ENCODE measurements around the gene ZNF638.
"Not testable (repeated sequence)": the region's sequence is repeated elsewhere in the genome, so short reads cannot be mapped to it uniquely, and the experiment has no call there.

ZNF638 gene

GRCh38 chr2:71402427-71402826 lies 70.8 kb downstream of the ZNF638 start:
- DNase-seq (ENCODE audit: low spot score), result no peak

- DNase-seq (ENCODE audit: low spot score), result no peak
Observed at GRCh38 chr2:71409611-71410010, 78.0 kb downstream of the ZNF638 start.

- DNase-seq (ENCODE audit: low spot score), result no peak
Observed at GRCh38 chr2:71410696-71411095, 79.1 kb downstream of the ZNF638 start.

GRCh38 chr2:71416866-71417265 lies 85.3 kb downstream of the ZNF638 start:
- DNase-seq (ENCODE audit: low spot score), result not testable (repeated sequence)

DNA sequence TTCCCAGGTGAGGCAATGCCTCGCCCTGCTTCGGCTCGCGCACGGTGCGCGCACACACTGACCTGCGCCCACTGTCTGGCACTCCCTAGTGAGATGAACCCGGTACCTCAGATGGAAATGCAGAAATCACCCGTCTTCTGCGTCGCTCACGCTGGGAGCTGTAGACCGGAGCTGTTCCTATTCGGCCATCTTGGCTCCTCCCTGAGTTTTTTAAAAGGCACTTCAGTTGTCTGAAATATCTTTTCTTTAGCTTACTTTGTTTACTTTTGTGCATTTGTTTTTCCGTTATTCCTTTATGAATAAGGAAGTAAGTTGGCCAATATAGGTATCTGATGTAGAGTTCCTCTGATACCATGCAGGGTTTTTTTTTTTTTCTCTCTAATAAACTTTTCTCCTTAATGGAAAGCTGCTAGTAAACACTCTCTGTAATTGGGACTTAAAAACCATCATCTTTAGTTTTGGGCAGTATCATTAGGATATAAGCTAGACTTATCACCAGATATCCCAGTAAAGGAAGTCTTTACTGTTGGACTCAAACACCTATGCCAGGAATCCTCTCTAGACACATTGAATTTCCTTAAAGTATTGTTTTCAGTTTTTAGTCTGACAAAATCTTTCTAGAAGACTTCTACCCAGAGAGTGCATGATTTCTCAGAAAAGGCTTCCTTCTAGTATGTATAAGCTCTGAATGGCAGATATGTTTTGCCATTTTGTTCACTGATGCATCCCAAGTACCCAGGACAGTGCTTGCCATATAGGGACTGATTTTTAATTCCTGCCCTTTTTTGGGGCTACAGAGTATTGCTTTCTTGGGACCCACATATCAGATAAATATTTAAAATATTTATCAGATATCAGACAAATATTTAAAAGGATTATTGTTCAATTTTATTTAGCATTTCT lies 86.0 kb downstream of the ZNF638 start:
- no peak for DNase-seq (ENCODE audit: low spot score)

GRCh38 chr2:71419145-71419544 lies 87.6 kb downstream of the ZNF638 start:
- DNase-seq (ENCODE audit: low spot score), result no peak

DNA sequence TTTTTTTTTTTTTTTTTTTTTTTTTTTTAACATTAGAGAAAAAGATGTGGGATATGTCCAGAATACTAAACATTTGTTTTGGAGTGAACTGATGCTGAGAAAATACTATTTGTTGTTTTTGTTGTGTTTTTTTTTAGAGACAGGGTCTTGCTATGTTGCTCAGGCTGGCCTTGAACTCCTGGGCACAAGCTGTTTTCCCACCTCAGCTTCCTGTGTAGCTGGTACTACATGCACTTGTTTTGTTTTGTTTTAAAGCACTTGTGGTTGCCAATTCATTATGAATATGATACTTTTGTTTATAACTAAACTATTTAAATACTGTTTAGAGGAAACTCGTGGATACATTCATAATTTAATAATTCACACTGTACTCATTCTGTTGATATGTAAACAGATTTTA lies 88.4 kb downstream of the ZNF638 start:
- DNase-seq (ENCODE audit: low spot score), result no peak

DNA sequence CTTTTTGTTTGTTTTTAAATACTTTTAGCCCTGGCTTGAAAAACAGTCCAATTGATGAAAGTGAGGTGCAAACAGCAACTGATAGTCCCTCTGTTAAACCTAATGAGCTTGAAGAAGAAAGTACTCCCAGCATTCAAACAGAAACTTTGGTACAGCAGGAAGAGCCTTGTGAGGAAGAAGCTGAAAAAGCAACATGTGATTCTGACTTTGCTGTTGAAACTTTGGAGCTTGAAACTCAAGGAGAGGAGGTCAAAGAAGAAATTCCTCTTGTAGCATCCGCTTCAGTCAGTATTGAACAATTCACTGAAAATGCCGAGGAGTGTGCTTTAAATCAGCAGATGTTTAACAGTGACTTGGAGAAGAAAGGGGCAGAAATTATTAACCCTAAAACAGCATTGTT lies 91.2 kb downstream of the ZNF638 start:
- DNase-seq (ENCODE audit: low spot score), result no peak

DNA sequence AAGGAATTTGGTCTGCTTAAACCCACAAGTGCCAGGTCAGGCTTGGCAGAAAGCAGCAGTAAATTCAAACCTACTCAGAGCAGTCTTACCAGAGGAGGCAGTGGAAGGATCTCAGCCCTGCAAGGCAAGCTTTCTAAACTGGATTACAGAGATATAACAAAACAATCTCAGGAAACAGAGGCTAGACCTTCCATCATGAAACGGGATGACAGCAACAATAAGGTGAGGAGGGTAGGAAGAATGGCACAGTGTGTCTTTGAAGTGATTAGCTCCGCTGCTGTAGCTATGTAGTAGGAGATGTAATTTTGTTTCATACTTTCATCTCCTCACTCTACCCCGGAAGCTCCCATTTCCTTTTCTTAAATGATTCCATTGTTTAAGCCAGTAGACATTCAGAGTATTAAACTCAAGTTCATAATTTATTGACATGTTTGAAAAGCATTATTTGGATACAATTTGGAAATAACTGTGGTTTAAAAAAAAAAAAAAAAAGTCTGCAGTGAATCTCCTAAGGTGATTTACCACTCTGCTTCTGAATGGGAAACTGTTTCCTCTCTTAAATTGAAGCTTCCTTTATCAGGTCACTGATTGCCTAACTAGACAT lies 92.3 kb downstream of the ZNF638 start:
- DNase-seq (ENCODE audit: low spot score), result no peak

DNA sequence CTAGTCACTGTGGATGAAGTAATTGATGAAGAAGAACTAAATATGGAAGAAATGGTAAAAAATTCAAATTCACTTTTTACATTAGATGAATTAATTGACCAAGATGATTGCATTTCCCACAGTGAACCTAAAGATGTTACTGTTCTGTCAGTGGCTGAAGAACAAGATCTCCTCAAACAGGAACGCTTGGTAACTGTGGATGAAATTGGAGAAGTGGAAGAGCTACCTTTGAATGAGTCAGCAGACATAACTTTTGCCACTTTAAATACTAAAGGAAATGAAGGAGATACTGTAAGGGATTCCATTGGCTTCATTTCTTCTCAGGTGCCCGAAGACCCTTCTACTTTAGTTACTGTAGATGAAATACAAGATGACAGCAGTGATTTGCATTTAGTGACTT lies 95.1 kb downstream of the ZNF638 start:
- no peak for DNase-seq (ENCODE audit: low spot score)

DNA sequence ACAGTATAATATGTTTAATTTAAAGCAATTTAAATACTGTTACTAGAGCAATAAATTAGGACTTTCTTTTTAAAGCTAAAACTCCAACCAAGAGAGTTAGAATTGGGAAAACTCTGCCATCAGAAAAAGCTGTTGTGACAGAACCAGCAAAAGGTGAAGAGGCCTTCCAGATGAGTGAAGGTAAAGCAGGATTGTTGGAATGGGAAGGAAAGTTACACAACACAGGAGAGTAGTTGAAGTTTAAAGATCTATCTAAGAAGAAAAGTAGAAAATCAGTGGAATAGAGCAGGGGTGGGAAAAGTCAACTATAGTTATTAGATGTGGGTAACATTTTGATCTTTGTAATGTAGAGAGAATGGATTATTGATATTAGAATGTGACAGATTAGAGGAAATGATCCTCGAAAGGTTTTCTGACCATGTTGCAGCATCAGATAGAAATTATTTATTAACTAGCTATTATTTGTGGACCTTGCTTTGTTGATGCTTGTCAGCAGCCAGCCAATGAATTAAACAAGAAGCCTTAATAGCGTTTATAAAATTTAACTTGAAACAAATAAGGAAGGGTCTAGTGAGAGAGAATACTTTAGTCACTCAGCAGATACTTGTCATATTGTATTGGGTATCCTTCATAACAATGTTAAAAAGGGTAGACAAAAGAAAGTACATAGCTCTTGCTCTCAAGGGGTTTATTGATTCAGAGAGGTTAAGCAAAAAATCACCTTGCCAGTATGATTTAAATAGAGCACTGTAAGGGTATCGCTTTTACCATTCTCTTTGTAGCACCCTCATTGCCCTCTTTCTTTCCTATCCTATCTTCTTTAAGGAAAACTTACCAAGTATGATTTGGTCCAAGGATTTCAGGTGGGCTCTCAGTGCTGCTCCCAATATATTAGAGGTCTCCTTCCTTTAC lies 97.1 kb downstream of the ZNF638 start:
- no peak for DNase-seq (ENCODE audit: low spot score)

DNA sequence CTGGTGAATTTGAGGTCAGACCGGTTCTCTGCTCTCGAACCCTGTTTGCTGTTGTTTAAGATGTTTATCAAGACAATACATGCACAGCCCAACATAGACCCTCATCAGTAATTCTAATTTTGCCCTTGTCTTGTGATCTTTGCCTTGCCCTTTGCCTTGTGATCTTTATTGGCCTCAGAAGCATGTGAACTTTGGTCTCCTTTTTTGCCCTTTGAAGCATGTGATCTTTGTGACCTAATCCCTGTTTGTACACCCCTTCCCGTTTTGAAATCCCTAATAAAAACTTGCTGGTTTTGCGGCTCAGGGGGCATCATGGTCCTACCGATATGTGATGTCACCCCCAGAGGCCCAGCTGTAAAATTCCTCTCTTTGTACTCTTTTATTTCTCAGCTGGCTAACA lies 113.6 kb downstream of the ZNF638 start:
- DNase-seq (ENCODE audit: low spot score), result not testable (repeated sequence)

DNA sequence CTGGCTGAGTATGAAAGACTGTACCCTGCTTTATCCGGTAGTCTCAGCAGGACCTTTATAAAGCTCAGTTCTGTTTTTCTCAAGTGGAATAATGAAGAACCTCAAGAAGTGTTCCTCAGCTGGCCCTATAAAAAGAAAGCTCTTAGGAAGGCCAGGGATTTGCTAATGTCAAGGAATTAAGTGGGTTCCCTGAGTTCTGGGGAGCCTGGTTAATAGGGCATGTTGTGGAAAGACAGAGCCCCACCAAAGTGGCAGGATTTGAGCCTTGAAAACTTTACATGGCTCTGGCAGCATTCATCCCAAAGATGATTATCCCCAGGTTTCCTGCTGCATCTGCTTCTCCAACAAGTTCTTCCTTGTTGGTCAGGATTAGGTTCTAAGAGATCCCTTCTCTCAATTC lies 114.9 kb downstream of the ZNF638 start:
- DNase-seq (ENCODE audit: low spot score), result no peak

DNA sequence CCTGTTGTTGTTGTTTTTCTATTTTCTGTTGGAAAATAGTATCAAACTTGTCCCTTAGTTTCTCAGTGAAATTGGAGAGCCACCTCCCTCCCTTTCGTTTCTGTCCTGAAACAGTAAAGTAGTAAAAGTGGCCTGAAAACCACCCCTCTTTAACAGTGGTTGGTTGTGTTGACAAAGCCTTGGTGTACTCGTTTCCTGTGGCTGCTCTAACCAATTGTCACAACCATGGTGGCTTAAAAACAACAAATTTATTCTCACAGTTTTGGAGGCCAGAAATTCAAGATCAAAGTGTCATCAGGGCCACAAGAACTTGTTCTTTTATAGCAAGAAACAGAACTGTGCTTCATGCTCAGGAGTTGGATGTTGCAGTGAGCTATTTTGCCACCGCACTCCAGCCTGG lies 117.8 kb downstream of the ZNF638 start:
- no peak for DNase-seq (ENCODE audit: low spot score)

DNA sequence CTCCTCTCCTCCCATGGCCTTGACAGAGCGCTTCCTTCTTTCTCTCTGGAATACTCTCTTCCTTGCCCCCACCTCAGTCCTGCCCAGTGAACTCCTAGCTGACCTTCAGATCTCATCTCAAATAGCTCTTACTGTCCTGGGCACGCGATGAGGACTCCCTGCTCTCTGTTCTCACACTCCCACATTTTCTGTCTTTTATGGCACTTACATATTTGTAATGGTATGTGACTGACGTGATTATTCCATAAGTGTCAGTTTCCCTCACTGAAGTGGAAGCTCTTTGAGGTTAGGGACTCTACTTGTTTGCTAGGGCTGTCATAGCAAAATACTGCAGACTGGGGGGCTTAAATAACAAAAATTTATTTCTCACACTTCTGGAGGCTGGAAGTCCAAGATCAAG lies 120.1 kb downstream of the ZNF638 start:
- DNase-seq (ENCODE audit: low spot score), result no peak

DNA sequence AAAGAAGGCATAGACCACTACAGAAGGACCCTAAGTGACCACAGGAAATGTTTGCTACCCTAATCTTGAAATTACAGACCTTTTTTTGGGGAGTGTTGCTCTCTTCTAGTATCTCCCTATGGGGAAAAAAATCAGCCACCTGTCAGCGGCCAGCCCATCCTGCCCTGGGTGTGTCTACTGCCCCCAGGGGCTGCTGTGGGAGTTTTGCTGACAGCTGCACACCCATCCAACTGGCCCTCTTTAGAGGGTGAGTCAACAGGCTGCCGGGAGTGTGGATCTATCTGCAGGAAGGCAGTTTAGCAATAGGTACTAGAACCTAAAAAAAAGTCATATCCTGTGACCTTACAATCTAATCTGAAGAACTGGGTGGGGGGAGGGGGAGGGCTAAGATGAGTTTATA lies 121.0 kb downstream of the ZNF638 start:
- no peak for DNase-seq (ENCODE audit: low spot score)

GRCh38 chr2:71453404-71454220 lies 122.0 kb downstream of the ZNF638 start, which contains the start of gene DYSF:
DYSF (plus strand) TSS chr2:71453561.
- no peak for DNase-seq (ENCODE audit: low spot score)

GRCh38 chr2:71454221-71455010 lies 122.8 kb downstream of the ZNF638 start:
- no peak for DNase-seq (ENCODE audit: low spot score)

GRCh38 chr2:71455011-71455740 lies 123.6 kb downstream of the ZNF638 start:
- DNase-seq (ENCODE audit: low spot score), result no peak

Measured in SK-N-DZ (cell line).